Prostate gland (tissue), 2 donors: ENCODE measurements around the gene KLF16.

Experiments
- CTCF ChIP-seq, 4 experiments: fragments of 200-600 bp in 2 of 4; fragments of 450-650 bp in 2 of 4; sonication (generic) in 2 of 4; IDR thresholded peaks; 1 replicate in 3 of 4; 2 replicates in 1 of 4; pipeline ENCODE4 v1.5.1; 2016 to 2019; ENCODE audit warnings: antibody characterized with exemption in 4 of 4, mild to moderate bottlenecking in 2 of 4, moderate library complexity in 2 of 4
- POLR2A ChIP-seq: fragments of 450-650 bp; IDR thresholded peaks from one replicate; pipeline ENCODE4 v1.6.1; 2016; ENCODE audit warnings: antibody characterized with exemption, mild to moderate bottlenecking

GRCh38 chr19:1905110-1905862, 41.9 kb upstream of the KLF16 start, which contains the start of the genes ADAT3 and SCAMP4:
- TF ChIP-seq CTCF (IDR thresholded peaks at IDR 0.05) = peak in 1 of 4 experiments; percentile 37
- TF ChIP-seq POLR2A = peak; percentile 95
